Heart left ventricle (tissue), 16 donors: ENCODE results near the gene TBC1D25. TPM values are rescaled to one million over a fixed set of nuclear protein-coding genes. Genes with fewer than 3 reads are reported as not detected.
A peak's percentile ranks its signal among the peaks of the same experiment; 100 is the strongest.
"Not testable (repeated sequence)": the region's sequence is repeated elsewhere in the genome, so short reads cannot be mapped to it uniquely, and the experiment has no call there.

Experiments
- ATAC-seq, 4 donors: fragments of 200-7000 bp; cut with Tn5 transposase; one replicate each; pipeline ENCODE4 v1.9.1; 2020 to 2022; ENCODE audit warnings: moderate library complexity in 4 of 4, mild to moderate bottlenecking in 3 of 4, moderate number of reproducible peaks in 1 of 4
- DNase-seq, 5 donors: peaks; one replicate each; pipeline ENCODE4 v3.0.0-alpha.2; 2020
- H3K27ac ChIP-seq, 12 donors: fragments of 200-600 bp; sonication (generic) in 4 of 12; one replicate each; pipeline versions ENCODE4 v1.5.0 to v1.8.0; 2016 to 2022; ENCODE audit warnings: mild to moderate bottlenecking in 2 of 12
- H3K27me3 ChIP-seq, 9 donors: fragments of 200-600 bp; sonication (generic) in 2 of 9; one replicate each; pipeline versions ENCODE4 v1.5.1 to v1.8.0; 2016 to 2022; ENCODE audit warnings: mild to moderate bottlenecking in 3 of 9
- H3K36me3 ChIP-seq, 9 donors: fragments of 200-600 bp; sonication (generic) in 2 of 9; one replicate each; pipeline versions ENCODE4 v1.5.0 to v1.8.0; 2018 to 2022; ENCODE audit warnings: mild to moderate bottlenecking in 2 of 9
- H3K4me1 ChIP-seq, 12 donors: fragments of 200-600 bp; sonication (generic) in 4 of 12; one replicate each; pipeline versions ENCODE4 v1.5.0 to v1.8.0; 2016 to 2022; ENCODE audit warnings: mild to moderate bottlenecking in 3 of 12
- H3K4me3 ChIP-seq, 12 donors: fragments of 200-600 bp; sonication (generic) in 4 of 12; one replicate each; pipeline versions ENCODE4 v1.5.0 to v1.8.0; 2017 to 2022; ENCODE audit warnings: mild to moderate bottlenecking in 9 of 12, moderate library complexity in 4 of 12
- H3K9me3 ChIP-seq, 12 donors: fragments of 200-600 bp; sonication (generic) in 4 of 12; one replicate each; pipeline versions ENCODE4 v1.5.0 to v1.8.0; 2016 to 2022; ENCODE audit warnings: mild to moderate bottlenecking in 1 of 12
- POLR2A ChIP-seq, 2 donors: fragments of 450-650 bp; IDR thresholded peaks; one replicate each; pipeline ENCODE4 v1.6.1; 2017; ENCODE audit warnings: antibody characterized with exemption in 2 of 2, mild to moderate bottlenecking in 2 of 2, moderate library complexity in 2 of 2
- WGBS, 4 donors: extraction: QIAGEN DNeasy Blood & Tissue Kit in 2 of 4; methylation state at CpG; one replicate each; pipeline versions ENCODE4 v1.1.5 to v1.1.7; 2013 to 2018; 5-methylcytosine and 5-hydroxymethylcytosine counted together
- intact Hi-C, 10 donors: fragments of 100-400 bp; cut with DNase I; formaldehyde crosslinking; loops; one replicate each; pipeline versions ENCODE4 v1.11.1 to v1.14.2; 2022
- polyA plus RNA-seq, 2 donors: library from polyadenylated mRNA; stranded (reverse); fragments of 200-250 nt; gene quantifications; one replicate each; pipeline ENCODE4 v1.2.3, GENCODE V29; 2013
- total RNA-seq, 9 donors: library from RNA; depleted of rRNA in 2 of 9; stranded (reverse); fragments of >200 nt in 2 of 9; fragmentation: NEBNext Ultra II Directional in 3 of 9; extraction: Animal tissue kit (Norgen Biotek cat#: 25700) in 3 of 9; gene quantifications; one replicate each; pipeline versions ENCODE4 v1.1.0 to v1.2.4, GENCODE V29; 2016 to 2023
- TF ChIP-seq, protein P1 (sequence below), 12 donors: fragments of 200-600 bp; sonication (generic) in 4 of 12; IDR thresholded peaks; one replicate each; pipeline versions ENCODE4 v1.5.0 to v1.8.0; 2018 to 2022; ENCODE audit warnings: antibody characterized with exemption in 12 of 12, mild to moderate bottlenecking in 5 of 12
- donor health status: ischemic (EF 13 %, LVEDD 7.1; RV severe dilation, severe dysfunction).
- donor health status: healthy with polysubstance abuse.
- donor health status: DM: no; HTN: yes; CAD: no.
- donor health status: DM: no; HTN: no; CAD: no.
- donor health status: ischemic (EF 25% LVEDD 6.9; RV normal size, moderate dysfunction).
- donor health status: ischemic (EF 25% LVEDD 5.7; RV mildly dilated, moderate dysfunction).
- donor health status: healthy.
- donor health status: DM: yes; HTN: yes; CAD: no.
- donor health status: ischemic (EF 35%, LVEDD 5.7; RV mildly dilated, moderate dysfunction).
- donor health status: nonischemic (EF 11% LVEDD 7.7; RV severe dilation, severe dysfunction).
- donor health status: DM: yes; HTN: yes; CAD: no.
- donor health status: PGD.
- donor health status: ischemic (EF 29% LVEDD 5.4; RV normal size, mild dysfunction).
- donor health status: nonischemic (EF 23%, LVEDD 6.1; RV moderate dilation, normal function).

The TBC1D25 gene
- total and polyA plus RNA-seq, 11 donors: 5.2 to 23.7 (median 16.8) TPM

DNA sequence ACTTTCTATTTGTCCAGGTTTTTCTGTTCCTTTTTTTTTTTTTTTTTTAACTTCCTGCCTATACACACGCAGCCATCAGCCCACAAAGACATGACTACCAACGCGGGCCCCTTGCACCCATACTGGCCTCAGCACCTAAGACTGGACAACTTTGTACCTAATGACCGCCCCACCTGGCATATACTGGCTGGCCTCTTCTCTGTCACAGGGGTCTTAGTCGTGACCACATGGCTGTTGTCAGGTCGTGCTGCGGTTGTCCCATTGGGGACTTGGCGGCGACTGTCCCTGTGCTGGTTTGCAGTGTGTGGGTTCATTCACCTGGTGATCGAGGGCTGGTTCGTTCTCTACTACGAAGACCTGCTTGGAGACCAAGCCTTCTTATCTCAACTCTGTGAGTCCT is 15.8 kb upstream of the TBC1D25 start:
- ATAC-seq (no peak), DNase-seq (no peak)
- H3K4me1 ChIP-seq: peaks cover 0 to 8% (median 1%) of the 10 kb centered on the region in 12 donors
- no peaks in the 10 kb centered on the region for H3K9me3 ChIP-seq
- H3K27ac ChIP-seq: no peak overlapping the region
- WGBS, 4 donors: 89 to 93% (median 91%) methylated on average over 11 to 12 of the region's 12 CpGs
- H3K4me3 ChIP-seq: no peak overlapping the region
- H3K27me3 ChIP-seq: peaks cover 0 to 4% (median 0%) of the 10 kb centered on the region in 9 donors
- no peak for TF ChIP-seq POLR2A (IDR thresholded peaks at IDR 0.05)
- TF ChIP-seq, protein P1, sequence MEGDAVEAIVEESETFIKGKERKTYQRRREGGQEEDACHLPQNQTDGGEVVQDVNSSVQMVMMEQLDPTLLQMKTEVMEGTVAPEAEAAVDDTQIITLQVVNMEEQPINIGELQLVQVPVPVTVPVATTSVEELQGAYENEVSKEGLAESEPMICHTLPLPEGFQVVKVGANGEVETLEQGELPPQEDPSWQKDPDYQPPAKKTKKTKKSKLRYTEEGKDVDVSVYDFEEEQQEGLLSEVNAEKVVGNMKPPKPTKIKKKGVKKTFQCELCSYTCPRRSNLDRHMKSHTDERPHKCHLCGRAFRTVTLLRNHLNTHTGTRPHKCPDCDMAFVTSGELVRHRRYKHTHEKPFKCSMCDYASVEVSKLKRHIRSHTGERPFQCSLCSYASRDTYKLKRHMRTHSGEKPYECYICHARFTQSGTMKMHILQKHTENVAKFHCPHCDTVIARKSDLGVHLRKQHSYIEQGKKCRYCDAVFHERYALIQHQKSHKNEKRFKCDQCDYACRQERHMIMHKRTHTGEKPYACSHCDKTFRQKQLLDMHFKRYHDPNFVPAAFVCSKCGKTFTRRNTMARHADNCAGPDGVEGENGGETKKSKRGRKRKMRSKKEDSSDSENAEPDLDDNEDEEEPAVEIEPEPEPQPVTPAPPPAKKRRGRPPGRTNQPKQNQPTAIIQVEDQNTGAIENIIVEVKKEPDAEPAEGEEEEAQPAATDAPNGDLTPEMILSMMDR (IDR thresholded peaks at IDR 0.05): no peak
- intact Hi-C loops: no loop called here
- H3K36me3 ChIP-seq: peaks cover 0 to 24% (median 12%) of the 10 kb centered on the region in 9 donors

DNA sequence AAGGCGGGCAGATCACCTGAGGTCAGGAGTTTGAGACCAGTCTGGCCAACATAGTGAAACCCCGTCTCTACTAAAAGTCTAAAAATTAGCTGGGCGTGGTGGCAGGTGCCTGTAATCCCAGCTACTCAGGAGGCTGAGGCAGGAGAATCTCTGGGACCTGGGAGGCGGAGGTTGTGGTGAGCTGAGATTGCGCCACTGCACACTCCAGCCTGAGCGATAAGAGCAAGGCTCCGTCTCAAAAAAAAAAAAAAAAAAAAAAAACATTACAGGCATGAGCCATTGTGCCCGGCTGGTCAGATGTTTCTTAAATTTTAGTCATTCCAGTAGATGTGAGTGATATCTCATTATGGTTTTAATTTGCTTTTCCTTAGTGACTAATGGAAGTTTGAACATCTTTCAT is 13.7 kb upstream of the TBC1D25 start:
- ATAC-seq, H3K27me3 ChIP-seq, intact Hi-C loops, H3K27ac ChIP-seq, H3K9me3 ChIP-seq, H3K4me1 ChIP-seq, DNase-seq, H3K4me3 ChIP-seq: not testable (repeated sequence)
- WGBS, 4 donors: 89 to 94% (median 90%) methylated on average over 8 of the region's 8 CpGs
- peaks cover 0 to 24% (median 12%) of the 10 kb centered on the region in 9 donors for H3K36me3 ChIP-seq

DNA sequence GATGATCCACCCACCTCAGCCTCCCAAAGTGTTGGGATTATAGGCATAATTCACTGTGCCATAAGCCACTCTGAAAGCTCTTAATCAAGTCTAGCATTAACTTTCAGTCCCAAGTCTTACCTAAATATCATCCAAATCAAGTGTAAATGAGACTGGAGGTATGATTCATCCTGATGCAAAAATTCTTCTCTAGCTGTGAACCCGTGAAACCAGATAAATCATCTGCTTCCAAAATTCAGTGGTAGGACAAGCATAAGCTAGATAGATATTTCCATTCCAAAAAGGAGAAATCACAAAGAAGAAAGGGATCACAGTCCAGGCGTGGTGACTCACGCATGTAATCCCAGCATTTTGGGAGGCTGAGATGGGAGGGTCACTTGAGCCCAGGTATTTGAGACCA is 8.8 kb upstream of the TBC1D25 start:
- intact Hi-C loops: loop anchor here in 1 of 10 donors (10.0 kb wide), 1 partner anchor 64 kb away; the partner anchor contains the start of gene WDR13
- ATAC-seq (no peak), DNase-seq (no peak)
- peaks cover 0 to 6% (median 0%) of the 10 kb centered on the region in 12 donors for H3K4me1 ChIP-seq
- no peak overlapping the region for H3K4me3 ChIP-seq
- peak overlapping the region in 2 of 12 donors; percentile 44 to 64 for H3K27ac ChIP-seq
- TF ChIP-seq, protein P1 (IDR thresholded peaks at IDR 0.05): no peak
- no peak for TF ChIP-seq POLR2A (IDR thresholded peaks at IDR 0.05)
- peaks cover 0 to 17% (median 12%) of the 10 kb centered on the region in 9 donors for H3K36me3 ChIP-seq
- no peaks in the 10 kb centered on the region for H3K9me3 ChIP-seq
- WGBS, 4 donors: 59 to 98% (median 89%) methylated on average over 3 of the region's 3 CpGs
- peaks cover 0 to 3% (median 0%) of the 10 kb centered on the region in 9 donors for H3K27me3 ChIP-seq

DNA sequence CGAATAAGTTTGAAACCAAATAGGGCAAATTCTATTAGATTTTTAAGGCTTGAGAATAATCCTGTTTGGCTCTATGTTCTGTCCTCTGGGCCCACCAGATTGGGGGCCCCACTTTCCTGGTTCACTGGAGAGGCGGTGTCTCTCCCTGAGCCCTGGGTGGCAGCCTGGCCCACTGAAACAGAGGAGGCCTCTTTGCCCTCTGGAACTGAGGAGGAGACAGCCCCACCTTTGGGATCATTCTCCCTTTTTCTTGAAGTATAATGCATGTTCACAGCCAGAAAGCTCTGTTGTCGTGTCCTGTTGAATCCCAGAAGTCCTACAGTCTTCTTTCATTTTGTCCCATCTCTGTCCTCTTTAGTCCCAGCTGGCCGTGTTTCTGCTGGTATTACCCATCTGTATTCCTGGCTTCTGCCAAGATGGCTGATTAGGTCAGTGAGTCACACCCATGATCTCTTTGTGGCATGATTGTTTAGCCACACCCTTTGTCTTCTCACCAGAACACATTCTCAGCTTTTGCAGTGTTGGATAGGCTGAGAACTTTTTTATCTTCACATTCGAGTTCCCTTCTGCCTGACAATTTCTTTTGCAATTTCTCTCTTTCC is 8.1 kb upstream of the TBC1D25 start:
- Histone ChIP-seq H3K9me3 (no peaks in the 10 kb centered on the region), H3K4me3 (no peak overlapping the region), H3K27ac (peak overlapping the region in 8 of 12 donors; percentile 25 to 64 (median 48)), H3K27me3 (peaks cover 0 to 4% (median 0%) of the 10 kb centered on the region in 9 donors), H3K36me3 (peaks cover 0 to 15% (median 11%) of the 10 kb centered on the region in 9 donors), H3K4me1 (peaks cover 0 to 6% (median 0%) of the 10 kb centered on the region in 12 donors)
- TF ChIP-seq, protein P1 (IDR thresholded peaks at IDR 0.05): no peak
- TF ChIP-seq POLR2A (IDR thresholded peaks at IDR 0.05): no peak
- 57 to 64% (median 60%) methylated on average over 5 of the region's 5 CpGs for WGBS, 4 donors
- DNase-seq: no peak
- intact Hi-C loops: loop anchor here in 1 of 10 donors (10.0 kb wide), 1 partner anchor 63 kb away; the partner anchor contains the start of gene WDR13
- ATAC-seq: peak in 3 of 4 donors; percentile 49 to 83 (median 71)
